NT2/D1 (cell line): ENCODE results near the gene PPP2R3A.

Experiments used
- DNase-seq: peaks from one replicate; pipeline ENCODE4 v3.0.0-alpha.2; 2011; ENCODE audit warnings: low read depth, low spot score
- H3K27me3 ChIP-seq: 2 replicates; pipeline ENCODE4 v1.6.0; 2011; ENCODE audit warnings: mild to moderate bottlenecking; ENCODE audit not compliant: insufficient read length, insufficient read depth
- H3K36me3 ChIP-seq: 2 replicates; pipeline ENCODE4 v1.6.1; 2011; ENCODE audit warnings: mild to moderate bottlenecking, low read length, mixed read lengths; ENCODE audit not compliant: insufficient read depth, insufficient read length
- H3K4me1 ChIP-seq: 2 replicates; pipeline ENCODE4 v1.5.1; 2011; ENCODE audit not compliant: insufficient read depth, insufficient read length
- H3K4me3 ChIP-seq: 2 replicates; pipeline ENCODE4 v1.5.1; 2011; ENCODE audit warnings: low read depth; ENCODE audit not compliant: insufficient read length
- H3K9ac ChIP-seq: 2 replicates; pipeline ENCODE4 v1.6.0; 2011; ENCODE audit warnings: low read depth; ENCODE audit not compliant: insufficient read length
- H3K9me3 ChIP-seq: 2 replicates; pipeline ENCODE4 v1.5.1; 2011; ENCODE audit warnings: mild to moderate bottlenecking, low read length; ENCODE audit not compliant: insufficient read depth
- SUZ12 ChIP-seq: IDR thresholded peaks from 2 replicates; pipeline ENCODE4 v1.6.1; 2011; ENCODE audit not compliant: insufficient read length, insufficient read depth; ENCODE audit errors: extremely low read depth
- YY1 ChIP-seq: IDR thresholded peaks from 2 replicates; pipeline ENCODE4 v1.6.1; 2011; ENCODE audit not compliant: insufficient read length, insufficient read depth
- ZNF274 ChIP-seq: IDR thresholded peaks from 2 replicates; pipeline ENCODE4 v1.6.1; 2011; ENCODE audit warnings: mild to moderate bottlenecking, low read depth, low read length

PPP2R3A gene

GRCh38 chr3:135997554-135998320 is 32.2 kb downstream of the PPP2R3A start:
- Histone ChIP-seq H3K9me3 (no peaks in the 10 kb centered on the region), H3K36me3 (no peaks in the 10 kb centered on the region), H3K9ac (no peak overlapping the region), H3K27me3 (no peaks in the 10 kb centered on the region), H3K4me1 (no peaks in the 10 kb centered on the region), H3K4me3 (no peak overlapping the region)
- no peak for TF ChIP-seq SUZ12
- no peak for TF ChIP-seq ZNF274
- no peak for TF ChIP-seq YY1
- no peak for DNase-seq

DNA sequence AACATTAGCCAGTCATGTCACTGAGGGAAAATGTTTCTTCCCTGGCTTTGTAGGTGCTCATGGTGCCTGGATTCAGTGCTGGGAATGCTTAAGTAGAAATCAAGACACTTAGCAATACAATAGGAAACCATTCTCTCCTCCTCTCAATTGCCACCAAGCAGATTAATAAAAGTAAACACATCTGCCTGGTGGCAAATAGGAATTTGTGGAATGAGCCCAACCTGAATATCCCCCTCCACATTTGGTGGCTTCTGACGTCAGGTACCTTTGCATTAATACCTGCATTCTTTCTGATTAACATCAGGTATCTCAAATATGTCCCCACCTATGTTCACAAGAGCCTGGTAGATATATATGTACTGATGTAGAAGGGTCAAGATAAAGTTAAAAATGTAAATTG is 42.7 kb downstream of the PPP2R3A start:
- TF ChIP-seq SUZ12 (no peak), ZNF274 (no peak), YY1 (no peak)
- Histone ChIP-seq H3K4me1 (peaks cover 2% of the 10 kb centered on the region), H3K27me3 (no peaks in the 10 kb centered on the region), H3K9me3 (no peaks in the 10 kb centered on the region), H3K9ac (no peak overlapping the region), H3K4me3 (no peak overlapping the region), H3K36me3 (peaks cover 7% of the 10 kb centered on the region)
- peak; percentile 27 for DNase-seq

DNA sequence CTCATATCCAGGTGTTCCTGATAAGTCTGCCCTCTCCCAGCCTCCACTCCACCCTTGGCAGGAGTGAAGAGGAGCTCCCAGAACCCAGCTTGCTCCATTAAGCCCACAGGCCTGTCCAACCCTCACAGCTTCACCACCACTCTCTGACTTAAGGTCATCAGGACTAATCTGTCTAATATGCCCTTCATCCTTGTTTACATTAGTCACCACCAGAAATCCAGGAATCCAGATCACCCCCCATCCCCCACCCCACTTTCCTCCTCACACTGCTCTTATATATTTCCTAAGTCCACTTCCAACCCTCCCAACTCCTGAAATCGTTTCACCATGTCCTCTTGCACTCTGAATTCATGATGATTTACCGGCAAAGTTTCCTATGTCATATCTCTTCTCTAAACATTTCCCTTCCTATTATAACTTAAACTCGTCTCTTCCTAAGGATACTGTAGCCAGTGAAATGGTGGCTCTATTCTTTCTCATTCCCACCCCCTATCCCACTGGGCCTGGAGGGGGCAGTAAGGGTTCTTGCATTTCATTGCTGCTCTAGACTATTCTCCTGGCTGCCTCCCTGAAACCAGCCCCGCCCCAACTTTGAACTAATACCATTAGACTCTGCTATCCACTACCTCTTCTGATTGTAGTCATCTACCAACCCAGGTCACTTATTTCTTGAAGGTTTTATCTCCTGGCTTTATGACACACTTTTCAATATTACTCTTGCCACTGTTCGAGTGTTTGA is 43.4 kb downstream of the PPP2R3A start:
- TF ChIP-seq ZNF274 (no peak), YY1 (no peak), SUZ12 (no peak)
- no peak for DNase-seq

GRCh38 chr3:136018876-136019275 is 53.3 kb downstream of the PPP2R3A start:
- Histone ChIP-seq H3K4me1 (no peaks in the 10 kb centered on the region), H3K9ac (no peak overlapping the region), H3K27me3 (no peaks in the 10 kb centered on the region), H3K9me3 (no peaks in the 10 kb centered on the region), H3K36me3 (no peaks in the 10 kb centered on the region), H3K4me3 (no peak overlapping the region)
- DNase-seq: no peak
- TF ChIP-seq YY1 (no peak), SUZ12 (no peak), ZNF274 (no peak)

More for the DNA sequence above, 43.4 kb downstream of the PPP2R3A start:
- Histone ChIP-seq H3K27me3 (no peaks in the 10 kb centered on the region), H3K9me3 (no peaks in the 10 kb centered on the region), H3K9ac (no peak overlapping the region), H3K36me3 (peaks cover 7% of the 10 kb centered on the region), H3K4me3 (no peak overlapping the region), H3K4me1 (peaks cover 2% of the 10 kb centered on the region)

- DNase-seq: no peak
- Histone ChIP-seq H3K36me3 (peaks cover under 1% of the 10 kb centered on the region), H3K4me3 (no peak overlapping the region), H3K4me1 (no peaks in the 10 kb centered on the region), H3K9ac (no peak overlapping the region), H3K9me3 (no peaks in the 10 kb centered on the region), H3K27me3 (no peaks in the 10 kb centered on the region)
- TF ChIP-seq YY1: no peak
- TF ChIP-seq SUZ12: no peak
- TF ChIP-seq ZNF274: no peak
These were observed 56.3 kb downstream of the PPP2R3A start for GRCh38 chr3:136021803-136022202.

DNA sequence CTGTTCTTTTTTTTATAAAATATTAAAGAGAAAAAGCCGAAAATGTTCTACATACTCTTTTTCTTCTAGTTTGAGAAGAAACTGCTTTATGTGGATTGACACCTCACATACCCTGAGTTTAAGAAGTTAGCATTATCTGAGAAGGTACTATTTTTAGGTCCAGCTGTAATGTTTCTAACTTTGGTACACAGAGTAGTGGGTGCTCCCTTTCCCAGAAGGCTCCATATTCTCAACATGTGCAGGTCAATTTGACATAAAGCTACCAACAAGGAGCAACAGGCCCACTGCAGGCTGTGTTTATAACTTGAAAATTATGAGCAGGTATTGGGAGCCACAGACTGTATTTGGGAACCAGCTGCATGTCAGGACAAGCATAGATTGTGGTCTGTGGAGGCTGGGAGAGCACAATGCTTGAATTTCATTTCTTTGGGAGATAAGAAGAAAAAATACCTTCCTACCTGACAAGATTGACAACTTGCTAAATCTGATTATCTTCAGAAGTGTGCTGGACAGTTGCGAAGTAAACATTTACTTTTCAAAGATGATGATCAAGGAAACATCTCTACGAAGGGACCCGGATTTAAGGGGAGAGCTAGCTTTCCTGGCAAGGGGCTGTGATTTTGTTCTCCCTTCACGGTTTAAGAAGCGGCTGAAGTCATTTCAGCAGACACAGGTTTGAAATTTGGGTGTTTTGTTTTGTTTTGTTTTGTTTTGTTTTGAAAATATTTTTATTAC is 57.2 kb downstream of the PPP2R3A start:
- DNase-seq: no peak
- Histone ChIP-seq H3K9ac (no peak overlapping the region), H3K4me3 (no peak overlapping the region), H3K4me1 (no peaks in the 10 kb centered on the region), H3K36me3 (peaks cover 6% of the 10 kb centered on the region), H3K27me3 (no peaks in the 10 kb centered on the region), H3K9me3 (no peaks in the 10 kb centered on the region)
- TF ChIP-seq YY1: no peak
- TF ChIP-seq ZNF274: no peak

GRCh38 chr3:136023264-136023978 is 57.9 kb downstream of the PPP2R3A start:
- H3K4me3 ChIP-seq: no peak overlapping the region
- H3K9ac ChIP-seq: no peak overlapping the region
- no peaks in the 10 kb centered on the region for H3K27me3 ChIP-seq
- DNase-seq: no peak
- H3K9me3 ChIP-seq: no peaks in the 10 kb centered on the region
- H3K4me1 ChIP-seq: no peaks in the 10 kb centered on the region
- no peak for TF ChIP-seq SUZ12
- TF ChIP-seq ZNF274: no peak
- TF ChIP-seq YY1: no peak
- peaks cover 13% of the 10 kb centered on the region for H3K36me3 ChIP-seq
